Measurements from ENCODE around the gene OR10H2.
"Not testable (repeated sequence)": the region's sequence is repeated elsewhere in the genome, so short reads cannot be mapped to it uniquely, and the experiment has no call there.

Gene OR10H2

GRCh38 chr19:15759962-15760565 lies 32.2 kb downstream of the OR10H2 start:
- no peak for DNase-seq (ENCODE audit: low read depth in 4 of 4, low spot score in 1 of 4)

DNA sequence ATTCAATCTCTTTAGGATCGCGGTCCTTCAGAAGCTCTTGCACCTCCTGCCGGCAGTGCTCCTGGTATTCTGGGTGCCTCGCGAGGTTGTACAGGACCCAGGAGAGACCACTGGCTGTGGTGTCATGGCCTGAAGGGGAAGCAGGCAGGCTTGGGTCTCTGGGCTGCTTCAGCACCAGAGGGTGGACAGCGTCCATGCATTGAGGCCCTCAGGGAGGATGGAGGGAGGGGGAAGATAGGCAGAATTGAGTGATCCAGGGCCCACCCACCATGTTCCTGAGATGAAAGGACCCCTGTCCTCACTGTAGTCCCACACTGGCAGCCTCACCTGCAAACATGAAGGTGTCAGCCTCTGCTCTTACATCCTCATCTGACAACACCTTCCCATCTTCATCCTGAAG lies 41.8 kb downstream of the OR10H2 start:
- no peak for DNase-seq (ENCODE audit: low read depth in 4 of 4, low spot score in 1 of 4)

- DNase-seq (ENCODE audit: low read depth in 4 of 4, low spot score in 1 of 4): not testable (repeated sequence)
Observed at GRCh38 chr19:15774159-15774558, 46.3 kb downstream of the OR10H2 start.

- DNase-seq (ENCODE audit: low read depth in 4 of 4, low spot score in 1 of 4): no peak
Observed at GRCh38 chr19:15775249-15775648, 47.4 kb downstream of the OR10H2 start.

- DNase-seq (ENCODE audit: low read depth in 4 of 4, low spot score in 1 of 4): no peak
Observed at GRCh38 chr19:15776264-15776663, 48.4 kb downstream of the OR10H2 start.

GRCh38 chr19:15776991-15777970 lies 49.5 kb downstream of the OR10H2 start:
- no peak for DNase-seq (ENCODE audit: low read depth in 4 of 4, low spot score in 1 of 4)
